IPS-NIHi7 (cell line): Measurements from ENCODE around the gene ARHGAP11A.
"Not testable (repeated sequence)": the region's sequence is repeated elsewhere in the genome, so short reads cannot be mapped to it uniquely, and the experiment has no call there.

Experiments used
- DNase-seq: peaks from one replicate; pipeline ENCODE4 v3.0.0; 2012; ENCODE audit warnings: mixed read lengths; ENCODE audit errors: extremely low spot score

Gene ARHGAP11A, protein sequence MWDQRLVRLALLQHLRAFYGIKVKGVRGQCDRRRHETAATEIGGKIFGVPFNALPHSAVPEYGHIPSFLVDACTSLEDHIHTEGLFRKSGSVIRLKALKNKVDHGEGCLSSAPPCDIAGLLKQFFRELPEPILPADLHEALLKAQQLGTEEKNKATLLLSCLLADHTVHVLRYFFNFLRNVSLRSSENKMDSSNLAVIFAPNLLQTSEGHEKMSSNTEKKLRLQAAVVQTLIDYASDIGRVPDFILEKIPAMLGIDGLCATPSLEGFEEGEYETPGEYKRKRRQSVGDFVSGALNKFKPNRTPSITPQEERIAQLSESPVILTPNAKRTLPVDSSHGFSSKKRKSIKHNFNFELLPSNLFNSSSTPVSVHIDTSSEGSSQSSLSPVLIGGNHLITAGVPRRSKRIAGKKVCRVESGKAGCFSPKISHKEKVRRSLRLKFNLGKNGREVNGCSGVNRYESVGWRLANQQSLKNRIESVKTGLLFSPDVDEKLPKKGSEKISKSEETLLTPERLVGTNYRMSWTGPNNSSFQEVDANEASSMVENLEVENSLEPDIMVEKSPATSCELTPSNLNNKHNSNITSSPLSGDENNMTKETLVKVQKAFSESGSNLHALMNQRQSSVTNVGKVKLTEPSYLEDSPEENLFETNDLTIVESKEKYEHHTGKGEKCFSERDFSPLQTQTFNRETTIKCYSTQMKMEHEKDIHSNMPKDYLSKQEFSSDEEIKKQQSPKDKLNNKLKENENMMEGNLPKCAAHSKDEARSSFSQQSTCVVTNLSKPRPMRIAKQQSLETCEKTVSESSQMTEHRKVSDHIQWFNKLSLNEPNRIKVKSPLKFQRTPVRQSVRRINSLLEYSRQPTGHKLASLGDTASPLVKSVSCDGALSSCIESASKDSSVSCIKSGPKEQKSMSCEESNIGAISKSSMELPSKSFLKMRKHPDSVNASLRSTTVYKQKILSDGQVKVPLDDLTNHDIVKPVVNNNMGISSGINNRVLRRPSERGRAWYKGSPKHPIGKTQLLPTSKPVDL

DNA sequence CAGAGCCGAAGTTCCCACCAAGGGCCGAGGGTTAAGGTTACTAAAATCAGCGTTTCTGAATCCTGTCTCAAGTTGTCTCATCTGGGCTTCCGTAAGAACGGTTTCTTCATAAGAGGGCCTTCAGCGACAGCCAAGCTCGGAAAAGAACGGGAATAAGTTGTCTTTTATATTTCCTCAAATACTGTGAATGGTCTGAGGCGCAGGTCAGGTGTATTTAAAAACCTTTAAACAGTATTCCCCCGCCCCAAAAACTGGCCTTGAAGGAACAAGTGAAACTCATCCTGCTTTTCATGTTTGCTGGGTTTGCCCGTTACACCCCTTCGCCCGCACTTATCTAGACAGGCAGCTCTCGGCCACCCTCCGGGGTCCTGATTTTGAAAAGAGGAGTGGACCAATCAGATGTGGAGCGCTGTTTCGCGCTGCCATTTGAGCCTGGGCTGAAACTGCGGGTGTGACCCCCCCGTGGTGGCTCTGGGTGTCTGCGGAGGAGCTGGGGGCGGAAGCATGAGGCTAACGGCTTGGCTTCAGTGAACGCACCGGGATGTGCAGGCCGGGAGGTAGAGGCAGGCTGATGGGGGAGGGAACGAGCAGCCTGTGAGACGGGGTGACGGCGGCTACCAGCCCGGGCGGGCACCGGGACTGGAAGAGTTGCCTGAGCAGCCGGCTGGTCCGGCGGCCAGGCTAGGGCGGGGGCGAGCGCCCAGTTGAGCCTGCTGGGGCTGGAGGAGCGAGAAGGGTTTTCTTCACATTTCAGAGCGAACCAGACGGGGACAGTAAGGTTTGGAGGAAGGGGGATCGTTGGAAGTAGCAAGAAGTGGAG lies at the start of gene ARHGAP11A:
ARHGAP11A (plus strand) TSS at position 454 of the 820 bp plus-strand sequence. CDS start 708 bp downstream, outside the sequence.
- not testable (repeated sequence) for DNase-seq

DNA sequence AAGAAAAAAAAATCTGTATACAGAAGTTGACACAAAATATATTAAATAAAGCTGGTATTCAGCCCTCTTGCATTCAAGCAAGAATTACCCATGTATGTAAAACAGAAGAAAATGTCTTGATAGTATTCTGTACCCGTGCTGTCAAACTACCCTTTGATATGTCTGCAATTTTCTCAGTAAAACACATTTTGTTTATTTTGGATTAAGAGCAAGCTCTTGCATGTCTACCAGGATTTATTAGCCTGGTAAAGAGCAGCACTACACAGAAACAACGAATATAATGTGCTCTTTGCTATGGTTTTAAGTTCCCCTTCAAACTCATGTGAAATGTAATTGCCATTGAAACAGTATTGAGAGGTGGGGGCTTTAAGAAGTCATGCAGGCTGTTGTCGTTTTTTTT lies 46.3 kb upstream of the ARHGAP11A start:
- DNase-seq, result not testable (repeated sequence)

DNA sequence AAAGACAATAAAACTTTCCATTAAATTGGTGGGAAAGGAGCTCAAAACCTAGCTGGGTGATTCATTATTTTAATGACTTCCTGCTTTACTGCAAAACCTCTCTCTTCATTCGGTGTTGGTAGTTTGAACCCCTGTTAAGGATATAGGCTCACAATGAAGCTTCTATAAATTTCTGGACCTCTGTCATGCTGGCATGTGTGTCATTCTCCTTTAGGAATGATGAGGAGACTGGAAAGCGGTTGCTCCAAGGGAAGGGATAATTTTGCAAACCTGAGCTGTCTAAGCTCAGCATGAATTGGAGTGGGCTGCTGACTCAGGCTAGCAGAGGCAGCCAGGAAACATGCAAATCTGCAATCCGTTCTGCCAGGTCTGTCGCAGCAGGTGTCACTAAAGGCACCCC lies 36.8 kb upstream of the ARHGAP11A start:
- not testable (repeated sequence) for DNase-seq

DNA sequence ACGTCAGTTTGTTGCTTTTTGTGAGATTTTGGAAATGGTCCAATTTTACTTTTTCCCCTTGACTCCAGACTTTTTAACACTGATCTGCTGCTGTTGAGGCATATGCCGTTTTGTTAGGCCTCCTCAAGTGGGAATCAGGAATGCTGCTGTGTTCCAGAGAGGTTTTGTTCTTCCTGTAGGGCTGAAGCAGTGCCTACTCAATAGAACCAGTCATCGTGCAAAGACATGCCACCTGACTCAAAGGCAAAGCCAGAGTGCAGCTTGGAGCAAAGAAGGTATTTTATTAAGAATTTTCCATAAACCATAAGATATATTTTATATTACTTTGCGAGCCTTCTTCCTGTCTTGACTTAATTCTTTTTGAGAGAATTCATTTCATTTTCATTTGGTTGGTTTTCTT lies 29.5 kb upstream of the ARHGAP11A start:
- not testable (repeated sequence) for DNase-seq

DNA sequence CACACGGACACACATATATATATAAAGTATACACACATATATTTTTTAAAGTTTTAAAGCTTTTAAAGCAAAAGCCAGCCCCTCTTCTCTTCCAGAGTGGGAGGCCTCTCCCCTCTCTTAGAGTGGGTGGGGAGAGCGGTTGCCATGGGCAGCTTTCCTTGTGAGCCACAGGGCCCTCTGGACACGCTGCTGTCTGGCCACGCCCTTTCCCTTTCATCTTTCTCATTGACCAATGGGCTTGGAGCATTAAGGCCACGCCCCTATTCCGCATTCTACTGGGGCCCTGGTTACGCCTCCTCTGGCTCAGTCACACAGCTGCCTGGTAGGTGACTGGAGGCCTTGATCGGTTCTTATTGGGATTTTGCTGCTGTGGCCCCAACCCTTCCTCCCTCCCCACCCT lies 22.2 kb upstream of the ARHGAP11A start, which contains the start of gene GOLGA8N:
GOLGA8N (plus strand) TSS at position 306 of the 400 bp plus-strand sequence.
- DNase-seq, result not testable (repeated sequence)

DNA sequence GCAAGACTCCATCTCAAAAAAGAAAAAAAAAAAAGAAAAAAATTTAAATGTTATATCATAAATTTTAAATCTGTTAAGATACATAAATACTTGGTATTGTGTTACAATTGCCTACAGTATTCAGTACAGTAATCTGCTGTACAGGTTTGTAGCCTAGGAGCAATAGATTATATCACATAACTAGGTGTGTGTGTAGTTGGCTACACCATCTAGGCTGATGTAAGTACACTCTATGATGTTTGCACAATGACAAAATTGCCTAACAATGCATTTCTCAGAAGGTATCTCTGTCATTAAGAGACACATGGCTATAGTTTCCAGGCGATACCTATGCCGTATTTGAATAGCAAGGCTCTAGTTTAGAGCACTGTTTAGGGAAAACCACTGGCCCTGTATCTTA lies 5.8 kb upstream of the ARHGAP11A start:
- not testable (repeated sequence) for DNase-seq

DNA sequence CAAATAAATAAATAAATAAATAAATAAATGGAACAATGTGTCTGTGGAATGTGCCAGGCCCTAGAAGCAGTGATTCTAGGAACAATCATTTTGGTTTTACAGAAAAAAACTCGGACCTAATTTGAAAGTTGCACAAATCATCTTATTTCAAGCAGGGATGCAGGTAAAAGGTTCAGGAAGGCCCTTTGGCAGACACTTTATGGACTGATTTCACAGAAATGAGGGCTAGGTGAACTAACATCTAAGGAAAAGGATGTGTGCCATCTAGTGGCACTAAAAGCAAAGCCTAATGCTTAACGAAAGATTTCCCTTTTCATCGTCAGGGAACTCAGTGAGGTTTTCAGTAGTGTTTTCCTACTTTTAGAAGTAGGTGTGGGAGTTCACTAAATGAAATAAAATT lies 4.6 kb upstream of the ARHGAP11A start:
- DNase-seq, result not testable (repeated sequence)

DNA sequence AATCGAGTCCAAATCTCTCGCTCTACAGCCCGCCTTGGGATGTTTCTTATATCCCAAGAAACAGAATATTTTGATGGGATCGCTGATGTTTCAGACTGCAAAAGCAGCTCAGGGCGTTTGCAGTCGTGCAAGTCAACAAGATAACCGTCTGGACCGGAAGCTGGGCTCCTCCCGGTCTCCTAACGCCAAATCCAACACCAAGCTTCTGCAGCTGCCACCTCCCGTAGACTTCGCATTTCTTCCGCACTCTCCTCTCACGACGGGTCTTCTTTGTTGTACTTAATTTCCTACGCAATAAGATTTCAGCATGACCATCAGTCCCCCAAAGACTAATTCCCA lies 623 bp upstream of the ARHGAP11A start:
- not testable (repeated sequence) for DNase-seq

DNA sequence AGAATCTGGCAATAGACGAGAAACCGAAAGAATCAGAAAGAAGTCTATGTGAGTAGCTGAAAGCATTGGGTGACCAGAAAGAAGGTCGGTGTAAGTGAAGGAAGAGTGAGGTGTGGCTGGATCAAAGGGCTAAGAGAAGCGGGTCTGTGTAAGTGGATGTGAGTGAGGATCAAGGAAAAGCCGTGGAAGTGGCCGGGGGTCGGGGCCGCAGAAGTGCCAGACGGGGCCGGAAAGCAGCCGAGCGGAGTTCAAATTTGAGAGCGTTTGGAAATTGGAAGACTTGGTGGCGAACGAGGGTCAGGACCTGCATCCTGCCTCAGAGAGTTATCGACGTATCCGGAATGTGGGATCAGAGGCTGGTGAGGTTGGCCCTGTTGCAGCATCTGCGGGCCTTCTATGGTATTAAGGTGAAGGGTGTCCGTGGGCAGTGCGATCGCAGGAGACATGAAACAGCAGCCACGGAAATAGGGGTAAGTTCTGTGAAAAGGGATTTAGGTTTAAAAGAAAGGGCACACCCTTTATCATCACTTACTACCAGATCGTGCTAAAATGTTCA lies 645 bp downstream of the ARHGAP11A start:
- DNase-seq, result not testable (repeated sequence)

DNA sequence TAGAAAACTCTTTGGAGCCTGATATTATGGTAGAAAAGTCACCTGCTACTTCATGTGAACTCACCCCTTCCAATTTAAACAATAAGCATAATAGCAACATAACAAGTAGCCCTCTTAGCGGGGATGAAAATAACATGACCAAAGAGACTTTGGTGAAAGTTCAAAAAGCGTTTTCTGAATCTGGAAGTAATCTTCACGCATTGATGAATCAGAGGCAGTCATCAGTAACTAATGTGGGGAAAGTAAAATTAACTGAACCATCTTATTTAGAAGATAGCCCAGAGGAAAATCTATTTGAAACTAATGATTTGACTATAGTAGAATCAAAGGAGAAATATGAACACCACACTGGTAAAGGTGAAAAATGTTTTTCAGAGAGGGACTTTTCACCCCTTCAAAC lies 21.1 kb downstream of the ARHGAP11A start:
- no peak for DNase-seq

DNA sequence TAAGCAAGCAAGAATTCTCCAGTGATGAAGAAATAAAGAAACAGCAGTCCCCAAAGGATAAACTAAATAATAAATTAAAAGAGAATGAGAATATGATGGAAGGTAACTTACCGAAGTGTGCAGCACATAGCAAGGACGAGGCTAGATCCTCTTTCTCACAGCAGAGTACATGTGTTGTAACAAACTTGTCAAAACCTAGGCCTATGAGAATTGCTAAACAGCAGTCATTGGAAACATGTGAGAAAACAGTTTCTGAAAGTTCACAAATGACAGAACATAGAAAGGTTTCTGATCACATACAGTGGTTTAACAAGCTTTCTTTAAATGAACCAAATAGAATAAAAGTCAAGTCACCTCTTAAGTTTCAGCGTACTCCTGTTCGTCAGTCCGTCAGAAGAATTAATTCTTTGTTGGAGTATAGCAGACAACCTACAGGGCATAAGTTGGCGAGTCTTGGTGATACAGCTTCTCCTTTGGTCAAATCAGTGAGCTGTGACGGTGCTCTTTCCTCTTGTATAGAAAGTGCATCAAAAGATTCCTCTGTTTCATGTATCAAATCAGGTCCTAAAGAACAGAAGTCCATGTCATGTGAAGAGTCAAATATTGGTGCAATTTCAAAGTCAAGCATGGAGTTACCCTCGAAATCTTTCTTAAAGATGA lies 21.7 kb downstream of the ARHGAP11A start:
- no peak for DNase-seq

DNA sequence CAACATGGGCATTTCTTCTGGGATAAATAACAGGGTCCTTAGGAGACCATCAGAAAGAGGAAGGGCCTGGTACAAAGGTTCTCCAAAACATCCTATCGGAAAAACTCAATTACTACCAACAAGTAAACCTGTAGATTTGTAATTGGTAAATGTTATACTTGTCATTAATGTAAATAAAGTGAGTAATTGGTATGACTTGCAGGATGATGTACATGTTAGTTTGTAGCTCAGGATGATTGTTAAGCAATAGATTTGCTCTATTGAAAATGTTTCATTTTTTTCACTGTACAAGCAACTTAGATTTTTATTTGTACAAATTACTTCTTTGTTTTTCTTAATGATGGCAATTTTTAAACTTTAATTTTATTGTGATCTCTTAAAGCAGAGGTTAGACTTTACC lies 22.4 kb downstream of the ARHGAP11A start:
- no peak for DNase-seq

DNA sequence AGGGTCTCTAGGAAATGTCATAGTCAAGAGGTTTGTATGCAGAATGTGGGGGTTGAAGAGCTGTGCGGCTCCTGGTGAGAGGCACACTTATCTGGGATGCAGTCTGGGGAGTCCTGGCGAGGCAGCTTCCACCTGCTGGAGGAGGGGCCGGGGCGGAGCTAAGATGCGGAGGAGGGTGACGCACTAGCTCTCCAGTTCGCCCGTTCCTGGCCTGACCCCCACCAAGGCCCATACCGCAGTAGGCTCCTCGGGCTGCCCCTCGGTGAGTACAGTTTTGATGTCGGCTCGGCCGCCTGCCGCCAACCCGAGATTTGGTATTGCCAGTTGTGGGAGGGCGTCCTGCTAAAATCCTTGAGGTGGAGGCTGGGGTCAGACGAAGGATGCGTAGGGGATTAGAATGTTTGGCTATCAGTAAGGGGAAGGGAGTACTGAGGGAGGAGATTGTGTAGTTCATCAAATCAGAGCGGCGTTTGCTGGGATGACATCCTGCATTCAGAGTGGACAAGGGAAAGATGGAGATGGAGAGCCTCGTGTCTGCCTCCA lies 26.3 kb downstream of the ARHGAP11A start, which contains the start of gene SCG5:
SCG5 (plus strand) TSS at position 194 of the 543 bp plus-strand sequence. CDS start 1,883 bp downstream, outside the sequence.
- peak; percentile 92 for DNase-seq

DNA sequence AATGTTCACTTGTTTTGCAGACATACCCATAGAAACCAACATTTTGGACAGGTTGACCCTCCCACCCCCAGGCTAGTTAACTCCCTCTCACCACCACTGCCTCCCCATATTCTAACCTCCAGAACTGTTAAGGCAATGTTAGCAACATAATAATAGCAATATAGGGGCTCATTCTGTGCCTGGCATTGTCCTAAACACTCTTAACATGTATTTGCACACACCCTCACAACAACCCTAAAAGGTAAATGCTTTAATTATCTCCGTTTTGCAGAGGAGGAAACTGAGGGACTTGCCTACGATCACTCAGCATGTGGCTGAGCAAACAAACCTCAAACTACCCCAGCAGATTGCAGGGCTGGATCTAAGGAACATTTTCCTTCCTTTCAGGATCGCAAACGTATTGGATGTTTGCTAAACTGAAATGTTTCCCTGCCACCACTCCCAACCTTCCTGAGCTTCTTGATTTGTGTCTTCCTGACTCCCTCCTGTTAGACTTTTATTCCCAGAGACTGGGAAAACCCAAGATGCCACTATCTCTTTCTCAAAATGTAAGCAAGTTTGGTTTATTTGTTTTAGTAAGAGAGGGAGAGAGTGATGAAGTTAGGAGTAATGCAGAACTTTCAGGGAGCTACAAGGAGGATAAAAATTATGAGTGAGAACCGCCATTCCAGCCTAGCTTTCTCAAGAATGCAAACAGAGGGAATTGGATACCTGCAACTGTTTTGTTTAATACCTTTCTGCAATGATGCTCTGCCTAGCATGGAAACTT lies 27.5 kb downstream of the ARHGAP11A start:
- DNase-seq, result no peak

DNA sequence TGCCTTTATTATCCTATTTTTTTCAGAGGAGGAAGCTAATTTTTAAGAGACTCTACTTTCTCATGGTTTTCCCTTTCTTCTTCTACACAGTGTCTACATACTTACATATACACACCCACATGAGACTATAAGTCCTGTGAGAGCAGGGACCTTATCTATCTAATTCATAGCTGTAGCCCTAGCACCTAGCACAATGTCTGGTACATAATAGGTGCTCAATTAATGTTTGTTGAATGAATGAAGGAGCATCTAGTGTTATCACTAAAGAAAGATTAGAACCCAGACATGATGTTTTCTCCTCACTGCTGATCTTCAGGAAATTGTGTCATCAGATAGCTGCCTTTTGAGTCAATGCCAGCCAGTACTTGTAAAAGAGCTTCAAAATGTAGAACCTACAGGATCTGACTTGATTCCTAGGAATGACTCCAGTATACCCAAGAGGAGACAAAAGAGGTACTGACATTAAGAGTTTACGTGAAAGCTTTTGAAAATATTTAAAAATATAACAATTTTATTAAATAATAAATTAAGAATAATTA lies 28.7 kb downstream of the ARHGAP11A start:
- DNase-seq, result no peak

DNA sequence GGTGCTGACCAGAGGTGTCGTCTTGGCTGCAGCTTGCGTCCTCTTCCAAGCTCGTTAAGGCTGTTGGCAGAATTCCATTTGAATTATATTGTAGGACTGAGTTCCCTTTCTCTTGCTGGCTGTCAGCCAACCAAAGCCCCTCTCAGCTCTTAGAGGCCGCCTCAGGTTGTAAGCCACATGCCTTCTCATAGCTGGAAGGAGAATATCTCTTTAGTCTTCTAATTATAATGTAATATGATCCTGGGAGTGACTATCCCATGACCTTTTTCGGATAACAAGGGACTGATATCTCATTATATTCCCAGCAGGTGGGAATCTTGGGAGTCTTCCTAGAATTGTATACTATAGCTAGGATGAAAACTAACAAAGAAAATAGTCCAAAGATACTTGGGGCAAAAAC lies 31.0 kb downstream of the ARHGAP11A start:
- no peak for DNase-seq

DNA sequence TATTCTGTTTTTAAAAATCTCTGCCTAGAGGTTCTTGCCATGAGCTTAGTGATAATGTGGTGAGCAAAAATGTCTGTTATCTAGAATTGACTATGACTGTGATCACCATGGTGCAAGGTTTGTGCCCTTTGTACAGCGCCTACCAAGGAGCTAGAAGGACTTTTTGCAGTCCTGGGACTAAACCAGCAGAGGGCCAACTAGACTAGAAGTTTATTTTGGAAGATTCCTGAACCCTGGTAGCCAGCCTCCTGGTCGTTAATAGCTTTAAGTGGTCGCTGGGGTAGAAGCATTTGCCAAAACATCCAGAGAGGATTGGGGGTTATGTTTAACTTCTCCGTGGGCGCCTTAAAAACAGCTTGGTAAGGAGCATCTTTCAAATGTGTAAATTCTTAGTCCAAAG lies 34.0 kb downstream of the ARHGAP11A start:
- DNase-seq, result peak; percentile 56

DNA sequence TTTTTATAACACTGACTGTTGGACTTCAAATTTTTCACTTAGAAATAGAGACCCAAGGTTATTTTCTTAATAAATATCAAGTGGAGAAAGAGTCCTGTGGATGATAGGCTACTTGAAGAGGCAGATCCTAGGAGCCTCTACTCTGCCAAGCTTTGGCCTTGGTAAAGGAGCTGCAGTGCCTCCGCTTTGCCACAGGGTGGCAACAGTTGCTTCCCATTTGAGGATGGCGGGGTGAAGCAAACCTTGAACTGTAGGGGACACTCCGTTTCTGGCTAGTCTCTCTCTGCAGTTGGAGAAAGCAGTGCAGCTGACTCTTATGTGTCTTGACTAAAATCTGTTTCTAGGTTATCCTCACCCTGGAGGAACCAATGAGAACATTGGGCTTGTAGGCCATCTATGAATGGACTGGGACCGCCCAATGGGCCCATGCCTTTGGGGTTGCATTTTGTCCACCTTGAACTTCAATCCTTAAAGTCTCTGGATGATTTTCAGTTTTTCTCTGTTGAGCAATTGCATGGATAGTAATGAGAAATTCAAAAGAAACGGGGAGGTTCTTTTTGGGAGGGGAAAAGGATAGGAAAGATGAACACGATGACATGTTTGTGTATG lies 36.0 kb downstream of the ARHGAP11A start:
- DNase-seq, result peak; percentile 83

DNA sequence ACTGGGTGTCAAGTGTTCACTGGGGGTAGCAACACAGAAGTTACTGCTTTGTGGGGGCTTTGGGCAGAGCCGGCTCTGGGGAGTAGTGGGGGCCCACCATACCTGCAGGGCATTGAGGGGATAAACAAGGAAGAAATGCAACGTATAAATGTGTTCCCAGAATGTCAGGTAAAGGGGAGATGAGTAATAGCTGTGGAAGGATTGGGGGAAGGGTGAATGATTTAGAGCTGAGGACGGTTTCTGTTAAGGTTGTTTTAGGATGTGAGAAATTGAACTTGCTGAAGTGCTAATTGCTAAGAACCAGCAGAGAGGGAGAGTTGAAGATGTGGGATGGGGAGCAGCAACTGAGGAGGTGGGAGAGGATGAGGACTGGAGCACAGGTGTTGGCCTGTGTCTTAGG lies 36.9 kb downstream of the ARHGAP11A start:
- no peak for DNase-seq
